ENCODE results near the gene FAM98C.

GRCh38 chr19:38429055-38429810, 26.3 kb downstream of the FAM98C start:
- TF ChIP-seq POLR2A (IDR thresholded peaks at IDR 0.05) = no peak
- TF ChIP-seq, protein P1, sequence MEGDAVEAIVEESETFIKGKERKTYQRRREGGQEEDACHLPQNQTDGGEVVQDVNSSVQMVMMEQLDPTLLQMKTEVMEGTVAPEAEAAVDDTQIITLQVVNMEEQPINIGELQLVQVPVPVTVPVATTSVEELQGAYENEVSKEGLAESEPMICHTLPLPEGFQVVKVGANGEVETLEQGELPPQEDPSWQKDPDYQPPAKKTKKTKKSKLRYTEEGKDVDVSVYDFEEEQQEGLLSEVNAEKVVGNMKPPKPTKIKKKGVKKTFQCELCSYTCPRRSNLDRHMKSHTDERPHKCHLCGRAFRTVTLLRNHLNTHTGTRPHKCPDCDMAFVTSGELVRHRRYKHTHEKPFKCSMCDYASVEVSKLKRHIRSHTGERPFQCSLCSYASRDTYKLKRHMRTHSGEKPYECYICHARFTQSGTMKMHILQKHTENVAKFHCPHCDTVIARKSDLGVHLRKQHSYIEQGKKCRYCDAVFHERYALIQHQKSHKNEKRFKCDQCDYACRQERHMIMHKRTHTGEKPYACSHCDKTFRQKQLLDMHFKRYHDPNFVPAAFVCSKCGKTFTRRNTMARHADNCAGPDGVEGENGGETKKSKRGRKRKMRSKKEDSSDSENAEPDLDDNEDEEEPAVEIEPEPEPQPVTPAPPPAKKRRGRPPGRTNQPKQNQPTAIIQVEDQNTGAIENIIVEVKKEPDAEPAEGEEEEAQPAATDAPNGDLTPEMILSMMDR (IDR thresholded peaks at IDR 0.05) = no peak
